ENCODE measurements around the gene MYBBP1A.

MYBBP1A gene

GRCh38 chr17:4527566-4528125 lies 27.5 kb downstream of the MYBBP1A start:
- TF ChIP-seq ZFX (IDR thresholded peaks at IDR 0.05; ENCODE audit: borderline replicate concordance): no peak
- TF ChIP-seq CTCF (IDR thresholded peaks at IDR 0.05): no peak
- H3K27ac ChIP-seq: no peak overlapping the region

DNA sequence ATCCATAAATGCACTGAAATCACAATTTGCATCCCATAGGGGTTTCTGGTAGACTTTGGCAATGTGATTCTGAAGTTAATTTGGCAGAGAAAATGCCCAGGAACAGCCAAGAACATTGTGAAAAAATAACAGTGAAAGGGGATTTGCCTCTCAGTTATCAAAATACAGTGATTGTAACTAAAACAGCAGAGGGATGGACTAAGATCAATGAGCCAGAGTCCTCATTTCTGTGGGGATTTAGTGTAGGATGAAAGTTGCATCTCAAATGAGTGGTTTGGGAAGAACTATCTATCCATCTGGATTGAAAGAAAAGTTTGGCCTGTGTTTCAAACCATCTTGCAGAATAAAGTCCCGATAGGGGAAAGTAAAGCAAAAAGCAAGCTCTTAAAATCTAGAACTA lies 28.1 kb downstream of the MYBBP1A start:
- TF ChIP-seq CTCF (IDR thresholded peaks at IDR 0.05): no peak
- TF ChIP-seq ZFX (IDR thresholded peaks at IDR 0.05; ENCODE audit: borderline replicate concordance): no peak

DNA sequence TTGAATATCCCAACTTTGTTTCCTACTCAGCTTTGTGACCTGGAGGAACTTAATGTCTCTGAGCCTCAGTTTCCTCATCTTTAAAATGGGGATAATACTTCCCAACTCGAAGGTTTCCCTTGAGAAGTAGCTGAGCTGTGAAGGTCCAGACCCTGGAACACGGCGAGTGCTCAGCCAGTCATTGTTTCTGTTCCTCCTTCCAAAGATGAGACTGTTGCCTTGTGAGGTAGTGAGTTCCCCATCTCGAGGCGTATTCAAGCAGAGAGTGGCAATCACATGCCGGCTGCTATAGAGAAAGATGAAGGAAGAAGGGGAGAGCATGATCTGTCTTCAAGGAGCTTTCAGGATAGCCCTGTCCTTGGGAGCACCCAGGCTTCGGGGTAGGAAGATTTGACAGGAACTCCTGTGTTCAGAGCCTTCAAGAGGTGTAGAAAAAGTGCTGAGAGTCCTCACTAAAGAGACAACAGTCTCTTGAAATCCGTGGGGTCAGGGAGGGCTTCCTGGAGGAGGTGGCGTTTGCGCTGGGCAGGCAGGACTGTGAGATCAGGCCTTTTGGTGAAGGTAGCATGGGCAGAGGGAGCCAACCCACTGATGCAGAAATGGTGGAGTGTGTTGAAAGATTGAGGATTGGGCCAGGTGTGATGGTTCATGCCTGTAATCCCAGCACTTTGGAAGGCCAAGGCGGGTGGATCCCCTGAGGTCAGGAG lies 29.3 kb downstream of the MYBBP1A start:
- no peak overlapping the region for H3K27ac ChIP-seq
- TF ChIP-seq CTCF (IDR thresholded peaks at IDR 0.05): no peak
- TF ChIP-seq ZFX (IDR thresholded peaks at IDR 0.05; ENCODE audit: borderline replicate concordance): no peak

More for the DNA sequence above, 28.1 kb downstream of the MYBBP1A start:
- no peak overlapping the region for H3K27ac ChIP-seq

DNA sequence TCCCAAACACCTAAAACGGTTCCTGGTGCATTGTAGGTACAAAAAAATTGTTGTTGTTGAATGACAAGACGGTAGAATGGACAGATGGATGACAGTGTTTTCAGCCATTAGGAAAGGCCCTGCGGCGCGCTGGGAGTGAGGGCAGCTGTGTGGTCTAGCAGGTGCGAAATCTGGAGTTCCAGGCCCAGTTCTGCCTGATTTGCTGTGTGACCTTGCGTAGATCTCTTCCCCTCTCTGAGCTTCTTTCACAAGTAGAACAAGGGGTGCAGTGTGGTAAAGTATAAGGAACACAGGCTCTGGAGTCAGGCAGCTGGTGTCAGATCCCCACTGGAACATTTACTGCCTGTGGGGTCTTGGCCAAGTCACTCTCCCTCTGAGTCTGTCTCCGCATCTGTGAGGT lies 31.2 kb downstream of the MYBBP1A start:
- no peak overlapping the region for H3K27ac ChIP-seq
- no peak for TF ChIP-seq CTCF (IDR thresholded peaks at IDR 0.05)
- TF ChIP-seq ZFX (IDR thresholded peaks at IDR 0.05; ENCODE audit: borderline replicate concordance): no peak

DNA sequence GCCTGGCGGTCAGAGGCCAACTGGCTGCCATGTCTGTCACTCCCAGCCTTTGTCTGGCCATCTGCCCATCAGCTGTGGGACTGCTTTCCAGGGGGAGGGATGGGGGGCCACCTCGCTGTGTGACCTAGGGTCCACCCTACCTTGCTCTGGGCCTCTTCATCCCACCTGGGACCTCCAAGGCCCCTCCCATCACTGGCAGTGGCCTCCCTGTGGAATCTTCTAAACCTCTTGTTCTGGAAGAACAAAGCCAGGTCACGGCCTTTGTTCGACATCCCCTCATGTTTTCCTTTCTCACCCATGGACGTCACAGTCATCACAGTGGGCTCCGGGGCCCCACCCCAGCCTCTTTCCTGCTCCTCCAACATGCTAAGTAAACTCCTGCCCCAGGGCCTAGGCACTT lies 32.5 kb downstream of the MYBBP1A start:
- no peak for TF ChIP-seq ZFX (IDR thresholded peaks at IDR 0.05; ENCODE audit: borderline replicate concordance)
- no peak for TF ChIP-seq CTCF (IDR thresholded peaks at IDR 0.05)
- H3K27ac ChIP-seq: no peak overlapping the region

- TF ChIP-seq ZFX (IDR thresholded peaks at IDR 0.05; ENCODE audit: borderline replicate concordance) (no peak), CTCF (IDR thresholded peaks at IDR 0.05) (no peak)
- H3K27ac ChIP-seq: no peak overlapping the region
Measured at GRCh38 chr17:4520894-4521600, 34.1 kb downstream of the MYBBP1A start.

Data from 22Rv1 (cell line).